K562 (cell line): ENCODE data around the gene CLASP1. TPM values are rescaled to one million over a fixed set of nuclear protein-coding genes. Genes with fewer than 3 reads are reported as not detected.

Experiments used
- EP300 ChIP-seq: IDR thresholded peaks from 2 replicates; pipeline ENCODE4 v1.6.1; 2012; ENCODE audit warnings: low read length, improper control_type of control experiment
- HDGF ChIP-seq: fragments of 450-650 bp; IDR thresholded peaks from 2 replicates; pipeline ENCODE4 v1.6.1; 2016
- KLF1 ChIP-seq: fragments of 450-650 bp; IDR thresholded peaks from 2 replicates; pipeline ENCODE4 v1.6.1; 2016; ENCODE audit warnings: missing genetic modification characterization, missing compliant biosample characterization
- LARP7 ChIP-seq: fragments of 450-650 bp; IDR thresholded peaks from 2 replicates; pipeline ENCODE4 v1.6.1; 2016
- MBD1 ChIP-seq: fragments of 250-450 bp; sonication (Bioruptor Pico); IDR thresholded peaks from 2 replicates; pipeline ENCODE4 v1.8.0; 2022; ENCODE audit warnings: inconsistent platforms
- OTX1 ChIP-seq: fragments of 450-650 bp; formaldehyde crosslinking; IDR thresholded peaks from 2 replicates; pipeline ENCODE4 v1.4.0; 2022; ENCODE audit warnings: mild to moderate bottlenecking
- PREB ChIP-seq: sonication (generic); formaldehyde crosslinking; IDR thresholded peaks from 2 replicates; pipeline ENCODE4 v1.8.1; 2023; ENCODE audit warnings: mild to moderate bottlenecking, missing genetic modification reagents
- PRMT5 ChIP-seq: sonication (generic); formaldehyde crosslinking; IDR thresholded peaks from 2 replicates; pipeline ENCODE4 v1.5.0; 2020; ENCODE audit warnings: missing genetic modification reagents
- RBM22 ChIP-seq: fragments of 200-400 bp; formaldehyde crosslinking; IDR thresholded peaks from 2 replicates; pipeline ENCODE4 v1.6.1; 2018; ENCODE audit warnings: low read length, low read depth; ENCODE audit not compliant: poor library complexity, severe bottlenecking
- RFX1 ChIP-seq: fragments of 450-650 bp; IDR thresholded peaks from 2 replicates; pipeline ENCODE4 v1.6.1; 2016; ENCODE audit warnings: mild to moderate bottlenecking, moderate library complexity
- TBL1XR1 ChIP-seq, 2 experiments: IDR thresholded peaks; 2 replicates each; pipeline ENCODE4 v1.6.1; 2012; ENCODE audit warnings: improper control_type of control experiment in 2 of 2, low read length in 2 of 2, mild to moderate bottlenecking in 1 of 2
- TSHZ1 ChIP-seq: fragments of 250-450 bp; sonication (Bioruptor Pico); IDR thresholded peaks from 2 replicates; pipeline ENCODE4 v1.4.0; 2020; ENCODE audit warnings: mild to moderate bottlenecking, moderate library complexity
- ZFP91 ChIP-seq: sonication (generic); formaldehyde crosslinking; IDR thresholded peaks from 2 replicates; pipeline ENCODE4 v1.8.0; 2022; ENCODE audit warnings: mild to moderate bottlenecking, missing genetic modification reagents
- ZNF24 ChIP-seq: fragments of 450-650 bp; IDR thresholded peaks from 2 replicates; pipeline ENCODE4 v1.6.1; 2016
- ZNF512 ChIP-seq: IDR thresholded peaks from 2 replicates; pipeline ENCODE4 v1.6.1; 2016; ENCODE audit warnings: missing genetic modification characterization, missing compliant biosample characterization
- ZNF551 ChIP-seq: fragments of 250-450 bp; sonication (Bioruptor Pico); IDR thresholded peaks from 2 replicates; pipeline ENCODE4 v1.5.0; 2021; ENCODE audit warnings: mild to moderate bottlenecking, moderate library complexity
- ZNF589 ChIP-seq: fragments of 200-800 bp; sonication (Bioruptor generic); IDR thresholded peaks from 2 replicates; pipeline ENCODE4 v1.6.1; 2016; ENCODE audit warnings: low read depth, missing genetic modification characterization, missing compliant biosample characterization
- ZNF695 ChIP-seq: fragments of 450-650 bp; formaldehyde crosslinking; IDR thresholded peaks from 2 replicates; pipeline ENCODE4 v1.4.0; 2020; ENCODE audit warnings: mild to moderate bottlenecking, moderate library complexity
- polyA plus RNA-seq, 8 experiments: library from polyadenylated mRNA; depleted of rRNA in 4 of 8; stranded (reverse) in 5 of 8; unstranded in 3 of 8; fragments of >200 nt; fragmentation: Nextera tagmentation in 2 of 8; fragmentation: Illumina TruSeq in 1 of 8; extraction: Ambion mirVana in 2 of 8; extraction: Trizol in 1 of 8; gene quantifications; 2 replicates each; pipeline versions ENCODE4 v1.2.1 to v1.2.3, GENCODE V29; 2011 to 2014; ENCODE audit warnings: inconsistent platforms in 1 of 8, missing spikeins in 1 of 8
- total RNA-seq, 7 experiments: library from RNA; depleted of rRNA in 6 of 7; stranded (reverse); fragments of >200 nt in 6 of 7; fragmentation: Illumina TruSeq in 2 of 7; extraction: Trizol in 2 of 7; gene quantifications; 2 replicates each; pipeline versions ENCODE4 v1.2.1 to v1.2.3, GENCODE V29; 2011 to 2021; ENCODE audit warnings: low replicate concordance in 1 of 7
- TF ChIP-seq, protein P1 (sequence below): IDR thresholded peaks from 2 replicates; pipeline ENCODE4 v1.6.1; 2012; ENCODE audit warnings: low read depth, low read length, improper control_type of control experiment, borderline replicate concordance

CLASP1 gene
- total and polyA plus RNA-seq, 9 of the 15 experiments (the other 6 are each of a cell fraction or from before 2014, with no cell fraction given): 1.7 to 40.3 (median 20.7) TPM

- TF ChIP-seq ZFP91 (CRISPR knock-in tag) (no peak), TBL1XR1 (IDR thresholded peaks at IDR 0.05; ENCODE audit: low read length in 2 of 2) (peak in 1 of 2 experiments; percentile 46; a peak in 1 of 4 replicates), ZNF551 (CRISPR knock-in tag) (no peak), LARP7 (no peak), ZNF24 (no peak), ZNF695 (CRISPR knock-in tag) (no peak), PRMT5 (CRISPR knock-in tag) (no peak), RFX1 (0 out of 2 replicates have a peak, but pooled peaks have one; percentile 13), PREB (CRISPR knock-in tag) (no peak), OTX1 (no peak), KLF1 (no peak), ZNF512 (tag) (no peak), TSHZ1 (CRISPR knock-in tag) (no peak), HDGF (no peak), MBD1 (CRISPR knock-in tag) (no peak), ZNF589 (CRISPR knock-in tag) (no peak), EP300 (no peak), RBM22 (no peak)
- TF ChIP-seq, protein P1, sequence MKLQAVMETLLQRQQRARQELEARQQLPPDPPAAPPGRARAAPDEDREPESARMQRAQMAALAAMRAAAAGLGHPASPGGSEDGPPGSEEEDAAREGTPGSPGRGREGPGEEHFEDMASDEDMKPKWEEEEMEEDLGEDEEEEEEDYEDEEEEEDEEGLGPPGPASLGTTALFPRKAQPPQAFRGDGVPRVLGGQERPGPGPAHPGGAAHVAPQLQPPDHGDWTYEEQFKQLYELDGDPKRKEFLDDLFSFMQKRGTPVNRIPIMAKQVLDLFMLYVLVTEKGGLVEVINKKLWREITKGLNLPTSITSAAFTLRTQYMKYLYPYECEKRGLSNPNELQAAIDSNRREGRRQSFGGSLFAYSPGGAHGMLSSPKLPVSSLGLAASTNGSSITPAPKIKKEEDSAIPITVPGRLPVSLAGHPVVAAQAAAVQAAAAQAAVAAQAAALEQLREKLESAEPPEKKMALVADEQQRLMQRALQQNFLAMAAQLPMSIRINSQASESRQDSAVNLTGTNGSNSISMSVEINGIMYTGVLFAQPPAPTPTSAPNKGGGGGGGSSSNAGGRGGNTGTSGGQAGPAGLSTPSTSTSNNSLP: no peak
Measured at GRCh38 chr2:121532347-121532766, 116.9 kb downstream of the CLASP1 start (continued).
